SK-N-SH treated with all-trans-retinoic acid at 6 μM for 48 hours (cell line): ENCODE data around the gene CACNA1C.

Experiments used
- ATAC-seq: fragments of 200-7000 bp; cut with Tn5 transposase; 3 replicates; pipeline ENCODE4 v1.9.1; 2020; ENCODE audit warnings: mild to moderate bottlenecking, moderate library complexity
- ARNTL ChIP-seq: fragments of 450-650 bp; formaldehyde crosslinking; IDR thresholded peaks from 2 replicates; pipeline ENCODE4 v1.5.0; 2020; ENCODE audit warnings: low read depth, mild to moderate bottlenecking, moderate library complexity, borderline replicate concordance
- BACH2 ChIP-seq: fragments of 250-450 bp; sonication (Bioruptor Pico); IDR thresholded peaks from 2 replicates; pipeline ENCODE4 v1.9.0; 2021; ENCODE audit warnings: mild to moderate bottlenecking, borderline replicate concordance
- CSDC2 ChIP-seq: fragments of 250-450 bp; sonication (Bioruptor Pico); IDR thresholded peaks from 2 replicates; pipeline ENCODE4 v1.5.0; 2020; ENCODE audit warnings: mild to moderate bottlenecking, moderate library complexity
- GLIS3 ChIP-seq: fragments of 250-450 bp; sonication (Bioruptor Pico); IDR thresholded peaks from 2 replicates; pipeline ENCODE4 v1.5.0; 2020; ENCODE audit warnings: mild to moderate bottlenecking, moderate library complexity
- OSR1 ChIP-seq: fragments of 250-450 bp; sonication (Bioruptor Pico); IDR thresholded peaks from 2 replicates; pipeline ENCODE4 v1.8.0; 2022; ENCODE audit warnings: moderate library complexity, mild to moderate bottlenecking, inconsistent platforms
- PPARA ChIP-seq: fragments of 250-450 bp; sonication (Bioruptor Pico); IDR thresholded peaks from 2 replicates; pipeline ENCODE4 v1.5.0; 2020; ENCODE audit warnings: mild to moderate bottlenecking, borderline replicate concordance
- RARB ChIP-seq: fragments of 250-450 bp; sonication (Bioruptor Pico); IDR thresholded peaks from 2 replicates; pipeline ENCODE4 v1.8.0; 2021; ENCODE audit warnings: mild to moderate bottlenecking, moderate library complexity
- SNAI2 ChIP-seq: fragments of 250-450 bp; sonication (Bioruptor Pico); IDR thresholded peaks from 2 replicates; pipeline ENCODE4 v1.5.0; 2020; ENCODE audit warnings: mild to moderate bottlenecking, moderate library complexity
- TCF4 ChIP-seq: fragments of 250-450 bp; sonication (Bioruptor Pico); IDR thresholded peaks from 2 replicates; pipeline ENCODE4 v1.8.0; 2021; ENCODE audit warnings: mild to moderate bottlenecking, moderate library complexity, borderline replicate concordance
- TOX ChIP-seq: fragments of 250-450 bp; sonication (Bioruptor Pico); IDR thresholded peaks from 2 replicates; pipeline ENCODE4 v1.8.0; 2021; ENCODE audit warnings: mild to moderate bottlenecking, moderate library complexity, borderline replicate concordance
- ZC3H10 ChIP-seq: fragments of 250-450 bp; sonication (Bioruptor Pico); IDR thresholded peaks from 2 replicates; pipeline ENCODE4 v1.5.1; 2021; ENCODE audit warnings: mild to moderate bottlenecking, moderate library complexity
- ZFP3 ChIP-seq: fragments of 250-450 bp; sonication (Bioruptor Pico); IDR thresholded peaks from 2 replicates; pipeline ENCODE4 v1.5.0; 2020; ENCODE audit warnings: mild to moderate bottlenecking, moderate library complexity
- ZFP30 ChIP-seq: fragments of 450-650 bp; formaldehyde crosslinking; IDR thresholded peaks from 2 replicates; pipeline ENCODE4 v1.5.0; 2022; ENCODE audit warnings: mild to moderate bottlenecking, moderate library complexity
- ZNF565 ChIP-seq: fragments of 450-650 bp; formaldehyde crosslinking; conservative IDR thresholded peaks from 2 replicates; pipeline ENCODE4 v1.5.0; 2020; ENCODE audit warnings: low read depth, mild to moderate bottlenecking, moderate library complexity
- ZNF70 ChIP-seq: fragments of 450-650 bp; formaldehyde crosslinking; IDR thresholded peaks from 2 replicates; pipeline ENCODE4 v1.5.0; 2020; ENCODE audit warnings: mild to moderate bottlenecking, moderate library complexity
- ZNF8 ChIP-seq: fragments of 450-650 bp; formaldehyde crosslinking; IDR thresholded peaks from 2 replicates; pipeline ENCODE4 v1.5.0; 2020; ENCODE audit warnings: mild to moderate bottlenecking, moderate library complexity
- TF ChIP-seq, protein P1 (sequence below): fragments of 250-450 bp; sonication (Bioruptor Pico); IDR thresholded peaks from 2 replicates; pipeline ENCODE4 v1.8.0; 2021; ENCODE audit warnings: low read depth, mild to moderate bottlenecking, moderate library complexity, borderline replicate concordance
- TF ChIP-seq, protein P2 (sequence below): fragments of 250-450 bp; sonication (Bioruptor Pico); IDR thresholded peaks from 2 replicates; pipeline ENCODE4 v1.5.1; 2021; ENCODE audit warnings: mild to moderate bottlenecking, moderate library complexity
- TF ChIP-seq, protein P3 (sequence below): fragments of 250-450 bp; sonication (Bioruptor Pico); IDR thresholded peaks from 2 replicates; pipeline ENCODE4 v1.8.0; 2020; ENCODE audit warnings: mild to moderate bottlenecking, moderate library complexity, borderline replicate concordance
- TF ChIP-seq, protein P4 (sequence below): fragments of 250-450 bp; sonication (Bioruptor Pico); IDR thresholded peaks from 2 replicates; pipeline ENCODE4 v1.5.1; 2020; ENCODE audit warnings: low read depth, mild to moderate bottlenecking, moderate library complexity
- TF ChIP-seq, protein P5 (sequence below): fragments of 250-450 bp; sonication (Bioruptor Pico); IDR thresholded peaks from 2 replicates; pipeline ENCODE4 v1.5.0; 2020; ENCODE audit warnings: mild to moderate bottlenecking, moderate library complexity

Gene CACNA1C

DNA sequence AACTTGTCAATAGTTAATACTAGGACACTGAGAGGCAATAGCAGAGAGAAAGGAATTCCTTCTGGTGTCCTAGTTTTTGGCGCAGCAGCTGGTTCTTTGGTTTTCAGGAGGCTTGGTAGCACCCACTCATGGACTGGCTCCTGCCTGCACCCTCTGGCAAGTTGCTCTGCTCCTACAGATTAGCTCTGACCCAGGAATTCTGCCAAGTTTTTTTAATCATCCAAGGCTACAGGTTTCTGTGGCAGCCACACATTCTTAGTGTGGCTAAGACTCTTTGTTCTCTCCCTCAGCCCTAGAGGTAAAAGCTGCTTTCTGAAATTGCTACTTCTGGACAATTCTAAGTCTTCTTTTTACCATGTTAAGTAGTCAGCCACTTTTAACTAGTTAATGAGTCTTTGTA is 670.0 kb downstream of the CACNA1C start:
- TF ChIP-seq SNAI2 (CRISPR knock-in tag) (no peak), GLIS3 (CRISPR knock-in tag) (no peak), TOX (no peak), RARB (CRISPR knock-in tag) (no peak), ARNTL (CRISPR knock-in tag) (no peak), TCF4 (CRISPR knock-in tag) (no peak), ZNF8 (CRISPR knock-in tag) (no peak), ZFP3 (CRISPR knock-in tag) (no peak)
- TF ChIP-seq, protein P1, sequence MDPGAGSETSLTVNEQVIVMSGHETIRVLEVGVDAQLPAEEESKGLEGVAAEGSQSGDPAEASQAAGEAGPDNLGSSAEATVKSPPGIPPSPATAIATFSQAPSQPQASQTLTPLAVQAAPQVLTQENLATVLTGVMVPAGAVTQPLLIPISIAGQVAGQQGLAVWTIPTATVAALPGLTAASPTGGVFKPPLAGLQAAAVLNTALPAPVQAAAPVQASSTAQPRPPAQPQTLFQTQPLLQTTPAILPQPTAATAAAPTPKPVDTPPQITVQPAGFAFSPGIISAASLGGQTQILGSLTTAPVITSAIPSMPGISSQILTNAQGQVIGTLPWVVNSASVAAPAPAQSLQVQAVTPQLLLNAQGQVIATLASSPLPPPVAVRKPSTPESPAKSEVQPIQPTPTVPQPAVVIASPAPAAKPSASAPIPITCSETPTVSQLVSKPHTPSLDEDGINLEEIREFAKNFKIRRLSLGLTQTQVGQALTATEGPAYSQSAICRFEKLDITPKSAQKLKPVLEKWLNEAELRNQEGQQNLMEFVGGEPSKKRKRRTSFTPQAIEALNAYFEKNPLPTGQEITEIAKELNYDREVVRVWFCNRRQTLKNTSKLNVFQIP (CRISPR knock-in tag) = no peak
- TF ChIP-seq, protein P2, sequence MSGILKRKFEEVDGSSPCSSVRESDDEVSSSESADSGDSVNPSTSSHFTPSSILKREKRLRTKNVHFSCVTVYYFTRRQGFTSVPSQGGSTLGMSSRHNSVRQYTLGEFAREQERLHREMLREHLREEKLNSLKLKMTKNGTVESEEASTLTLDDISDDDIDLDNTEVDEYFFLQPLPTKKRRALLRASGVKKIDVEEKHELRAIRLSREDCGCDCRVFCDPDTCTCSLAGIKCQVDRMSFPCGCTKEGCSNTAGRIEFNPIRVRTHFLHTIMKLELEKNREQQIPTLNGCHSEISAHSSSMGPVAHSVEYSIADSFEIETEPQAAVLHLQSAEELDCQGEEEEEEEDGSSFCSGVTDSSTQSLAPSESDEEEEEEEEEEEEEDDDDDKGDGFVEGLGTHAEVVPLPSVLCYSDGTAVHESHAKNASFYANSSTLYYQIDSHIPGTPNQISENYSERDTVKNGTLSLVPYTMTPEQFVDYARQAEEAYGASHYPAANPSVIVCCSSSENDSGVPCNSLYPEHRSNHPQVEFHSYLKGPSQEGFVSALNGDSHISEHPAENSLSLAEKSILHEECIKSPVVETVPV = no peak
- TF ChIP-seq, protein P3, sequence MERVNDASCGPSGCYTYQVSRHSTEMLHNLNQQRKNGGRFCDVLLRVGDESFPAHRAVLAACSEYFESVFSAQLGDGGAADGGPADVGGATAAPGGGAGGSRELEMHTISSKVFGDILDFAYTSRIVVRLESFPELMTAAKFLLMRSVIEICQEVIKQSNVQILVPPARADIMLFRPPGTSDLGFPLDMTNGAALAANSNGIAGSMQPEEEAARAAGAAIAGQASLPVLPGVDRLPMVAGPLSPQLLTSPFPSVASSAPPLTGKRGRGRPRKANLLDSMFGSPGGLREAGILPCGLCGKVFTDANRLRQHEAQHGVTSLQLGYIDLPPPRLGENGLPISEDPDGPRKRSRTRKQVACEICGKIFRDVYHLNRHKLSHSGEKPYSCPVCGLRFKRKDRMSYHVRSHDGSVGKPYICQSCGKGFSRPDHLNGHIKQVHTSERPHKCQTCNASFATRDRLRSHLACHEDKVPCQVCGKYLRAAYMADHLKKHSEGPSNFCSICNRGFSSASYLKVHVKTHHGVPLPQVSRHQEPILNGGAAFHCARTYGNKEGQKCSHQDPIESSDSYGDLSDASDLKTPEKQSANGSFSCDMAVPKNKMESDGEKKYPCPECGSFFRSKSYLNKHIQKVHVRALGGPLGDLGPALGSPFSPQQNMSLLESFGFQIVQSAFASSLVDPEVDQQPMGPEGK (CRISPR knock-in tag) = no peak

DNA sequence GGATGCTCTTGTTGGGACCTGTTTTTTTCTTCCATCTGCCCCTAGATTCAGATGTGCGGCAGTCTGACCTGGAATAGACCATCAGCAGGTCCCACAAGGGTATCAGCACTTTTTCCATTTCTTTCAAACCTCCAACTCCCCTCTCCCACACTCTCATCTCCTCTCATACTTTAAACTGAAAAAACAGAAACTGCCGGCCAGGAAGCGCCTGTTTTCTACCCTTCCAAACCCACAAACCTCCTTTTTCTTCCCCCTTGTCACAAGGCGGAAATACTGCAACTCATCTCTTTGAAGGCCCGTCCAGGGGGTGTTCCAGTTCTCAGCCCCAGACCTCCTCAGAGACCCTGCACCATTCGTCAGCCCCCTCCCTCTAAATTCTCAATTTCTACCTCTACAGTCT is 679.5 kb downstream of the CACNA1C start:
- no peak for ATAC-seq
- TF ChIP-seq OSR1 (CRISPR knock-in tag) (no peak), ZNF8 (CRISPR knock-in tag) (no peak), PPARA (no peak), ZC3H10 (CRISPR knock-in tag) (no peak), ZFP30 (CRISPR knock-in tag) (no peak), ARNTL (CRISPR knock-in tag) (no peak), ZFP3 (CRISPR knock-in tag) (no peak), GLIS3 (CRISPR knock-in tag) (no peak), TOX (no peak), RARB (CRISPR knock-in tag) (no peak), BACH2 (no peak), CSDC2 (CRISPR knock-in tag) (no peak), TCF4 (CRISPR knock-in tag) (no peak), ZNF70 (no peak), ZNF565 (CRISPR knock-in tag) (no peak)
- TF ChIP-seq, protein P4, sequence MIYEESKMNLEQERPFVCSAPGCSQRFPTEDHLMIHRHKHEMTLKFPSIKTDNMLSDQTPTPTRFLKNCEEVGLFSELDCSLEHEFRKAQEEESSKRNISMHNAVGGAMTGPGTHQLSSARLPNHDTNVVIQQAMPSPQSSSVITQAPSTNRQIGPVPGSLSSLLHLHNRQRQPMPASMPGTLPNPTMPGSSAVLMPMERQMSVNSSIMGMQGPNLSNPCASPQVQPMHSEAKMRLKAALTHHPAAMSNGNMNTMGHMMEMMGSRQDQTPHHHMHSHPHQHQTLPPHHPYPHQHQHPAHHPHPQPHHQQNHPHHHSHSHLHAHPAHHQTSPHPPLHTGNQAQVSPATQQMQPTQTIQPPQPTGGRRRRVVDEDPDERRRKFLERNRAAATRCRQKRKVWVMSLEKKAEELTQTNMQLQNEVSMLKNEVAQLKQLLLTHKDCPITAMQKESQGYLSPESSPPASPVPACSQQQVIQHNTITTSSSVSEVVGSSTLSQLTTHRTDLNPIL = no peak
- TF ChIP-seq, protein P5, sequence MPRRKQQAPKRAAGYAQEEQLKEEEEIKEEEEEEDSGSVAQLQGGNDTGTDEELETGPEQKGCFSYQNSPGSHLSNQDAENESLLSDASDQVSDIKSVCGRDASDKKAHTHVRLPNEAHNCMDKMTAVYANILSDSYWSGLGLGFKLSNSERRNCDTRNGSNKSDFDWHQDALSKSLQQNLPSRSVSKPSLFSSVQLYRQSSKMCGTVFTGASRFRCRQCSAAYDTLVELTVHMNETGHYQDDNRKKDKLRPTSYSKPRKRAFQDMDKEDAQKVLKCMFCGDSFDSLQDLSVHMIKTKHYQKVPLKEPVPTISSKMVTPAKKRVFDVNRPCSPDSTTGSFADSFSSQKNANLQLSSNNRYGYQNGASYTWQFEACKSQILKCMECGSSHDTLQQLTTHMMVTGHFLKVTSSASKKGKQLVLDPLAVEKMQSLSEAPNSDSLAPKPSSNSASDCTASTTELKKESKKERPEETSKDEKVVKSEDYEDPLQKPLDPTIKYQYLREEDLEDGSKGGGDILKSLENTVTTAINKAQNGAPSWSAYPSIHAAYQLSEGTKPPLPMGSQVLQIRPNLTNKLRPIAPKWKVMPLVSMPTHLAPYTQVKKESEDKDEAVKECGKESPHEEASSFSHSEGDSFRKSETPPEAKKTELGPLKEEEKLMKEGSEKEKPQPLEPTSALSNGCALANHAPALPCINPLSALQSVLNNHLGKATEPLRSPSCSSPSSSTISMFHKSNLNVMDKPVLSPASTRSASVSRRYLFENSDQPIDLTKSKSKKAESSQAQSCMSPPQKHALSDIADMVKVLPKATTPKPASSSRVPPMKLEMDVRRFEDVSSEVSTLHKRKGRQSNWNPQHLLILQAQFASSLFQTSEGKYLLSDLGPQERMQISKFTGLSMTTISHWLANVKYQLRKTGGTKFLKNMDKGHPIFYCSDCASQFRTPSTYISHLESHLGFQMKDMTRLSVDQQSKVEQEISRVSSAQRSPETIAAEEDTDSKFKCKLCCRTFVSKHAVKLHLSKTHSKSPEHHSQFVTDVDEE = no peak
- TF ChIP-seq, protein P2 = no peak

More for the DNA sequence above, 670.0 kb downstream of the CACNA1C start:
- no peak for ATAC-seq
